ENCODE data around the gene NKX3-2.

NKX3-2 gene

GRCh38 chr4:13516315-13516860 lies 27.9 kb downstream of the NKX3-2 start:
- Histone ChIP-seq H3K27ac (no peak overlapping the region), H3K4me3 (no peak overlapping the region)

GRCh38 chr4:13515268-13515667 lies 29.0 kb downstream of the NKX3-2 start:
- Histone ChIP-seq H3K27ac (no peak overlapping the region), H3K4me3 (no peak overlapping the region)

GRCh38 chr4:13514722-13515121 lies 29.6 kb downstream of the NKX3-2 start:
- H3K27ac ChIP-seq: no peak overlapping the region

GRCh38 chr4:13511101-13511500 lies 33.2 kb downstream of the NKX3-2 start:
- Histone ChIP-seq H3K4me3 (no peak overlapping the region), H3K27ac (no peak overlapping the region)

More at GRCh38 chr4:13514722-13515121, 29.6 kb downstream of the NKX3-2 start:
- no peak overlapping the region for H3K4me3 ChIP-seq

- no peak overlapping the region for H3K27ac ChIP-seq
- H3K4me3 ChIP-seq: no peak overlapping the region
Measured at GRCh38 chr4:13509442-13509841, 34.9 kb downstream of the NKX3-2 start.

- no peak overlapping the region for H3K4me3 ChIP-seq
- no peak overlapping the region for H3K27ac ChIP-seq
Measured at GRCh38 chr4:13504374-13504773, 39.9 kb downstream of the NKX3-2 start.

GRCh38 chr4:13498469-13498868 lies 45.8 kb downstream of the NKX3-2 start:
- no peak overlapping the region for H3K4me3 ChIP-seq
- no peak overlapping the region for H3K27ac ChIP-seq

GRCh38 chr4:13496605-13497004 lies 47.7 kb downstream of the NKX3-2 start:
- no peak overlapping the region for H3K27ac ChIP-seq
- H3K4me3 ChIP-seq: no peak overlapping the region

- no peak overlapping the region for H3K27ac ChIP-seq
- H3K4me3 ChIP-seq: no peak overlapping the region
Measured at GRCh38 chr4:13495753-13496152, 48.6 kb downstream of the NKX3-2 start.

- H3K27ac ChIP-seq: no peak overlapping the region
- no peak overlapping the region for H3K4me3 ChIP-seq
Measured at GRCh38 chr4:13493793-13494192, 50.5 kb downstream of the NKX3-2 start.

GRCh38 chr4:13492747-13493146 lies 51.6 kb downstream of the NKX3-2 start:
- Histone ChIP-seq H3K4me3 (no peak overlapping the region), H3K27ac (no peak overlapping the region)

Data from skin epidermis (tissue), 12 donors.